ENCODE results near the gene IL1RAPL2.
"Not testable (repeated sequence)": the region's sequence is repeated elsewhere in the genome, so short reads cannot be mapped to it uniquely, and the experiment has no call there.

The IL1RAPL2 gene

GRCh38 chrX:104618106-104618895 lies 52.3 kb downstream of the IL1RAPL2 start:
- H3K4me1 ChIP-seq (ENCODE audit: control insufficient read depth, low read depth, low read length), result no peaks in the 10 kb centered on the region
- H3K27me3 ChIP-seq (ENCODE audit: control insufficient read depth, insufficient read depth, low read length), result no peaks in the 10 kb centered on the region
- H3K27ac ChIP-seq (ENCODE audit: low read length), result no peak overlapping the region
- H3K9ac ChIP-seq (ENCODE audit: low read length), result no peak overlapping the region
- no peaks in the 10 kb centered on the region for H3K36me3 ChIP-seq (ENCODE audit: control insufficient read depth, low read depth, low read length)
- H3K9me3 ChIP-seq (ENCODE audit: control insufficient read depth, low read depth, low read length), result no peaks in the 10 kb centered on the region
- no peak overlapping the region for H3K4me3 ChIP-seq (ENCODE audit: low read length)

DNA sequence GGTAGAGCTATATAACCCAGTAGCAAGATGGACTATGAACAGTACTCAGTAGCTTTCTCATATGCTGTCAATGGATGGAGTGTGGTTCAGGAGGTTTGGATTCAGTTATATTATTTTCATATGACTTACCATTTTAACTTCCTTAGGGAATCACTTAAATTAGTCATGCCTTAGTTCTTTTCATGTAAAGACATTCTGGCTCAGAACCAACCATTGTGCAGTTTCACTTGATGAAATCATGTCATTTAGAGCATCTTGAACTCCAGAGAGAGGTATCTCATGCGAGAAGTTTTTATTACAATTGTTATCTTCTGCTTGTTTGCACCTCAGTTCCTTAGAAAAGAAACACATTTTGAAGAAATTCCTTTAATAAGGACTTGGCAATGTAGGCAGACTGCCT lies 55.8 kb downstream of the IL1RAPL2 start:
- Histone ChIP-seq H3K4me3 (ENCODE audit: low read length) (no peak overlapping the region), H3K27me3 (ENCODE audit: control insufficient read depth, insufficient read depth, low read length) (no peaks in the 10 kb centered on the region), H3K9me3 (ENCODE audit: control insufficient read depth, low read depth, low read length) (no peaks in the 10 kb centered on the region), H3K9ac (ENCODE audit: low read length) (no peak overlapping the region), H3K27ac (ENCODE audit: low read length) (no peak overlapping the region), H3K36me3 (ENCODE audit: control insufficient read depth, low read depth, low read length) (no peaks in the 10 kb centered on the region), H3K4me1 (ENCODE audit: control insufficient read depth, low read depth, low read length) (no peaks in the 10 kb centered on the region)

DNA sequence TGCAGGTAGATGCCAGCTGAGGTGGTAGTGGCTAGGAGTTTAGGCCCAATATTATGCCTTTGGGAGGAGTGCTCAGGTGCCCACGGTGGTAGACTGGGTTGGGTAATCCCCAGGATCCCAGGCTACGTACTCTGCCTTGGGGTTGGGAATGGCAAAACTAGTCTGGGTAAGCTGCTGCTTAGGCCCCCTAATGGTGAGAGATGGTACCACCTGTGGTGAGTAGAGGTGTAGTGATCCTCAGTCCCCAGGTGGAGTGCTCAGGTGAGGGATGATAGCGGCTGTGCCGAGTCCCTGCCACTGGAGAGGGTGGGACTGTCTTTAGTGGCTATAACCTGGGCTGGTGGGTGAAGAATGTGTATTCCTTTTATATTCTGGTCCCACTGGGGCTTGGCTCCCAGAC lies 75.2 kb downstream of the IL1RAPL2 start:
- Histone ChIP-seq H3K4me3 (ENCODE audit: low read length) (no peak overlapping the region), H3K4me1 (ENCODE audit: control insufficient read depth, low read depth, low read length) (no peaks in the 10 kb centered on the region), H3K27ac (ENCODE audit: low read length) (no peak overlapping the region), H3K36me3 (ENCODE audit: control insufficient read depth, low read depth, low read length) (no peaks in the 10 kb centered on the region), H3K9me3 (ENCODE audit: control insufficient read depth, low read depth, low read length) (peaks cover 4% of the 10 kb centered on the region), H3K9ac (ENCODE audit: low read length) (no peak overlapping the region), H3K27me3 (ENCODE audit: control insufficient read depth, insufficient read depth, low read length) (no peaks in the 10 kb centered on the region)

DNA sequence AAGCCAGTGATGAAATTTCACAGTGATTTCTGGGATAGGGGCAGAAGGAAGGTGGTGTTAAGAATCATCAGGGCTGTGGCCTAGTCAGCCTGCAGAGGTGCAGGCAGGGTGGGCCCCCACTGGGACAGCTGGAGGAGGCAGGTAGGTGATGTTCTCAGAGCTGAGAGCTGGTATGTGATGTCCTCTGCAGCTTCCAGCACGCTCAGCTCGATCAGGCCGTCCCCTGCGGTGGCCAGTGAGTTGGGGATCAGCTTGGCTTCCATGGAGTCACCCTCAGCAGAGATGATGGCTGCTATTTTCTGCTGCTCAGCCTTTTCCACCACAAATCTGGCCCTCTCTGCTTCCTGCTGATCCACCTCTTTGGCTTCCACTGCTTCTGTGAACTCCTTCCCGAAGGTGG lies 81.1 kb downstream of the IL1RAPL2 start:
- Histone ChIP-seq H3K4me3 (ENCODE audit: low read length) (no peak overlapping the region), H3K36me3 (ENCODE audit: control insufficient read depth, low read depth, low read length) (no peaks in the 10 kb centered on the region), H3K4me1 (ENCODE audit: control insufficient read depth, low read depth, low read length) (no peaks in the 10 kb centered on the region), H3K9me3 (ENCODE audit: control insufficient read depth, low read depth, low read length) (no peaks in the 10 kb centered on the region), H3K27me3 (ENCODE audit: control insufficient read depth, insufficient read depth, low read length) (no peaks in the 10 kb centered on the region), H3K9ac (ENCODE audit: low read length) (no peak overlapping the region), H3K27ac (ENCODE audit: low read length) (no peak overlapping the region)

DNA sequence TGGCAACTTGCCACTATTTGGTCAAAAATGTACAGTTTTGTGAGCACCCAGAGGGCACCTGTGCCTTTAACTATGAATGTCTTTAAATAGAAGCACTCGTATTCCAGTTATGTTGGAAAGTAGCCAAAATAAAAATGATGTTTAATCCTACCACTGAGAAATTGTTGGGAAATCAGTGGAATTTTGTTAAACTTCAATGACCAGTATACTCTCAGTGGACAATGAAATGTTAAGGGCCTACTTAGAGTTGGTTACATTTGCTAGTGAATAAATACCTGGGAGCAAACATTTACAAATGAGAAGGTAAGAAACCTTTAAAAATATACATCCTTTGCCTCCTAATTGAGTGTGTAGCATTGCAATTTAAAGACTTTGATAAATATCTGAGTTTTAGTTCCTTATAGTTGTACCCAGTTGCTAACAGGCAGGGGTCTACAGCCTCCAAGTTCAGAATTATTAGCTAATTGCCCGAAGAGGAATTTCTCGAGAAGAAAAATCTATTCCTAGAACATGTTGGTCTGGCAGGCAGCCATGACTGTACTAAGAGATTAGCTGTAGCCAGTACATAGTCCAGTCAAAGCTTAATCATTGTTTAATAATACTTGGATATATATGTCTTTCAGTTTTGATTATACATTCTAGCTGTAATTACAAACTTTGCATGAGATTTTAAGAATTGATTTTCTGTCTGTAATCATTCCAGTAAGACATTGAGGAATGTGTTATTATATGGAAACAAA lies 93.2 kb downstream of the IL1RAPL2 start:
- H3K27ac ChIP-seq (ENCODE audit: low read length), result no peak overlapping the region
- no peaks in the 10 kb centered on the region for H3K9me3 ChIP-seq (ENCODE audit: control insufficient read depth, low read depth, low read length)
- peaks cover 5% of the 10 kb centered on the region for H3K4me1 ChIP-seq (ENCODE audit: control insufficient read depth, low read depth, low read length)
- H3K4me3 ChIP-seq (ENCODE audit: low read length), result no peak overlapping the region
- H3K27me3 ChIP-seq (ENCODE audit: control insufficient read depth, insufficient read depth, low read length), result no peaks in the 10 kb centered on the region
- H3K36me3 ChIP-seq (ENCODE audit: control insufficient read depth, low read depth, low read length), result no peaks in the 10 kb centered on the region
- no peak overlapping the region for H3K9ac ChIP-seq (ENCODE audit: low read length)

DNA sequence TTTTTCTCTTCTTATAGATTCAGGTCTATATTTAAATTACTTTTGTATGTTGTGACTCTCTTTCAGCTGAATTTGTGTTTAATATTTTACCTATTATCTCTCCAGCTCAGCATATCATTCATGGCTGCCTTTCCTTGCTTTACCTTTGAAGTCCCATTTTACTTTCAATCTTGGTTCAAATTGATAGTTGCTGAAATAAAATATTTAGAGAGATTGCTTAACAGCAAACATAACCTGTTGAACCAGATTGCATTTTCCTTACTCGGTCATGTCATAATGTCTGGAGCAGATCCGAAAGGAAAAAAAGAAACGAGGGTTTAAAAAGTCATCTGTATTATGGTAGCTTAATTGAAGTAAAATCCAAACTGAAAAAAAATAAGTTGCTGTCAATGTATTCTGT lies 94.1 kb downstream of the IL1RAPL2 start:
- no peak overlapping the region for H3K4me3 ChIP-seq (ENCODE audit: low read length)
- no peaks in the 10 kb centered on the region for H3K27me3 ChIP-seq (ENCODE audit: control insufficient read depth, insufficient read depth, low read length)
- no peak overlapping the region for H3K9ac ChIP-seq (ENCODE audit: low read length)
- H3K36me3 ChIP-seq (ENCODE audit: control insufficient read depth, low read depth, low read length), result no peaks in the 10 kb centered on the region
- H3K27ac ChIP-seq (ENCODE audit: low read length), result no peak overlapping the region
- no peaks in the 10 kb centered on the region for H3K9me3 ChIP-seq (ENCODE audit: control insufficient read depth, low read depth, low read length)
- peaks cover 5% of the 10 kb centered on the region for H3K4me1 ChIP-seq (ENCODE audit: control insufficient read depth, low read depth, low read length)

DNA sequence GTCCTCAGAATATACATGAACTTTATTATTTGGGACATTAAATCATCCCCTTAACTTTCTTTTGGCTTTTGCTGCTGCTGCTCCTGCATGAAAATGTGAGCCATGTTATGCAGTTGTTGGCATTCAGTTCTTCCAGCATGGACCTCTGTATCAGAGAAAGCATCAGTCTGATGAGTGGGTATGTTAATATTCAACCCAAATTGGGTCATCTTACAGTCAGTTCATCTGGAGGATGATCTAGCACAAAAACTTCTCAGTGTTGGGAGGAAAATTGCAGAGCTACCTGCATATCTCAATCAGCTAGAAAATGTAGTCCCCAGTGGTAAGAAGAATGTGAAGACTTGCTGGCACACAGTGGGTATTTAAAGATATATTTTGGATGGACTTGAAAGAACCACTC lies 96.7 kb downstream of the IL1RAPL2 start:
- no peak overlapping the region for H3K4me3 ChIP-seq (ENCODE audit: low read length)
- H3K27me3 ChIP-seq (ENCODE audit: control insufficient read depth, insufficient read depth, low read length), result no peaks in the 10 kb centered on the region
- peaks cover 5% of the 10 kb centered on the region for H3K4me1 ChIP-seq (ENCODE audit: control insufficient read depth, low read depth, low read length)
- no peaks in the 10 kb centered on the region for H3K9me3 ChIP-seq (ENCODE audit: control insufficient read depth, low read depth, low read length)
- no peak overlapping the region for H3K9ac ChIP-seq (ENCODE audit: low read length)
- H3K27ac ChIP-seq (ENCODE audit: low read length), result no peak overlapping the region
- H3K36me3 ChIP-seq (ENCODE audit: control insufficient read depth, low read depth, low read length), result no peaks in the 10 kb centered on the region

- no peaks in the 10 kb centered on the region for H3K9me3 ChIP-seq (ENCODE audit: control insufficient read depth, low read depth, low read length)
Observed at GRCh38 chrX:104665691-104666090, 99.7 kb downstream of the IL1RAPL2 start.

DNA sequence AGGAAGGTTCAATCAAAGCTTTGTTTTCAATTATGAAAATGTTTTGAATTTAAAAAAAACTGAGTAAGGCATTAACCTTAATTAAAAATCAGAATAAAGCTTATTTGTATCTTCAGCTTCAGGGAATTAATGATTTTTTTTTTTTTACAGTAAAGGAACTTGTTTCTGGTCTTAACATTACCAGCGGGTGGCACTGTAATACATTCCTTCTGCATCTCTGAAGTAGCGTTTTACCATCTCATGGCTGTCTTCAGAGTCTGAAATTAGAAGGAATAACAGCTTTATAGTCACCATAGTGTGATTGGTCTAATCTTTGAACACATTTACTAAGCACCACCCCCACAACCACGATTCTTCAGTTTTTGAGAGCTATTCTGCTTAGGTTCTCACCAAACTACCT lies 102.6 kb downstream of the IL1RAPL2 start:
- H3K27ac ChIP-seq (ENCODE audit: low read length), result no peak overlapping the region
- H3K4me3 ChIP-seq (ENCODE audit: low read length), result no peak overlapping the region
- H3K4me1 ChIP-seq (ENCODE audit: control insufficient read depth, low read depth, low read length), result no peaks in the 10 kb centered on the region
- H3K9ac ChIP-seq (ENCODE audit: low read length), result no peak overlapping the region
- no peaks in the 10 kb centered on the region for H3K36me3 ChIP-seq (ENCODE audit: control insufficient read depth, low read depth, low read length)
- no peaks in the 10 kb centered on the region for H3K27me3 ChIP-seq (ENCODE audit: control insufficient read depth, insufficient read depth, low read length)
- H3K9me3 ChIP-seq (ENCODE audit: control insufficient read depth, low read depth, low read length), result no peaks in the 10 kb centered on the region

More at GRCh38 chrX:104665691-104666090, 99.7 kb downstream of the IL1RAPL2 start:
- no peak overlapping the region for H3K9ac ChIP-seq (ENCODE audit: low read length)
- H3K27ac ChIP-seq (ENCODE audit: low read length), result no peak overlapping the region
- H3K27me3 ChIP-seq (ENCODE audit: control insufficient read depth, insufficient read depth, low read length), result no peaks in the 10 kb centered on the region
- H3K36me3 ChIP-seq (ENCODE audit: control insufficient read depth, low read depth, low read length), result no peaks in the 10 kb centered on the region
- no peak overlapping the region for H3K4me3 ChIP-seq (ENCODE audit: low read length)
- H3K4me1 ChIP-seq (ENCODE audit: control insufficient read depth, low read depth, low read length), result no peaks in the 10 kb centered on the region

DNA sequence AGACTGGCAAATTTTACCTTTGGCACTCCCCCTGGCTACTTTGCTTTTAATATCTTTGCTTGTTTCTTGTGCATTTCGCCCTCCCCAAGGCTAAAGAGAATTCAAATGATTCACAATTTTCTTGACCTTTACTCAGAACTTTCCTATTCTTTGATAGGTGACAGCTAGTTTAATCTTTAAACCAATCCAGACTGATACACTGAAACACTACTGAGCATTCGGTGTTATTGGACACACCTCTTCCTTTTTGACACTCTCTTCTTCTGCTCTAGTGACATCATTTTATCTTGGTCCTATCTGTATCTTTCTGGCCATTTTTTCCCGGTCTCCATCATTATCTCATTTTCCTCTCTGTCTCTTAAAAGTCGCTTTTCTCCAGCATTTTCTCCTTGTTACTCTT lies 103.1 kb downstream of the IL1RAPL2 start:
- no peaks in the 10 kb centered on the region for H3K27me3 ChIP-seq (ENCODE audit: control insufficient read depth, insufficient read depth, low read length)
- H3K27ac ChIP-seq (ENCODE audit: low read length), result no peak overlapping the region
- H3K9ac ChIP-seq (ENCODE audit: low read length), result no peak overlapping the region
- no peaks in the 10 kb centered on the region for H3K4me1 ChIP-seq (ENCODE audit: control insufficient read depth, low read depth, low read length)
- no peaks in the 10 kb centered on the region for H3K36me3 ChIP-seq (ENCODE audit: control insufficient read depth, low read depth, low read length)
- H3K9me3 ChIP-seq (ENCODE audit: control insufficient read depth, low read depth, low read length), result no peaks in the 10 kb centered on the region
- H3K4me3 ChIP-seq (ENCODE audit: low read length), result no peak overlapping the region

DNA sequence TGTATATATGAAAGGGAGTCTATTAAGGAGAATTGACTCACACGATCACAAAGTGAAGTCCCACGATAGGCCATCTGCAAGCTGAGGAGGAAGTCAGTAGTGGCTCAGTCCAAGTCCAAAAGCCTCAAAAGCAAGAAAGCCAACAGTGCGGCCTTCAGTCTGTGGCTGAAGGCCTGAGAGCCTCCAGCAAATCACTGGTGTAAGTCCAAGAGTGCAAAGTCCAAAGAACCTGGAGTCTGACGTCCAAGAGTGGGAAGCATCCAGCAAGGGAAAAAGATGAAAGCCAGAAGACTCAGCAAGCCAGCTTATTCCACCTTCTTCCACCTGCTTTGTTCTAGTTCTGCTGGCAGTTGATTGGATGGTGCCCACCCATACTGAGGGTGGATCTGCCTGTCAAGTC lies 104.1 kb downstream of the IL1RAPL2 start:
- H3K27me3 ChIP-seq (ENCODE audit: control insufficient read depth, insufficient read depth, low read length), result no peaks in the 10 kb centered on the region
- H3K9ac ChIP-seq (ENCODE audit: low read length), result no peak overlapping the region
- H3K4me1 ChIP-seq (ENCODE audit: control insufficient read depth, low read depth, low read length), result no peaks in the 10 kb centered on the region
- H3K4me3 ChIP-seq (ENCODE audit: low read length), result no peak overlapping the region
- no peaks in the 10 kb centered on the region for H3K9me3 ChIP-seq (ENCODE audit: control insufficient read depth, low read depth, low read length)
- H3K36me3 ChIP-seq (ENCODE audit: control insufficient read depth, low read depth, low read length), result no peaks in the 10 kb centered on the region
- no peak overlapping the region for H3K27ac ChIP-seq (ENCODE audit: low read length)

DNA sequence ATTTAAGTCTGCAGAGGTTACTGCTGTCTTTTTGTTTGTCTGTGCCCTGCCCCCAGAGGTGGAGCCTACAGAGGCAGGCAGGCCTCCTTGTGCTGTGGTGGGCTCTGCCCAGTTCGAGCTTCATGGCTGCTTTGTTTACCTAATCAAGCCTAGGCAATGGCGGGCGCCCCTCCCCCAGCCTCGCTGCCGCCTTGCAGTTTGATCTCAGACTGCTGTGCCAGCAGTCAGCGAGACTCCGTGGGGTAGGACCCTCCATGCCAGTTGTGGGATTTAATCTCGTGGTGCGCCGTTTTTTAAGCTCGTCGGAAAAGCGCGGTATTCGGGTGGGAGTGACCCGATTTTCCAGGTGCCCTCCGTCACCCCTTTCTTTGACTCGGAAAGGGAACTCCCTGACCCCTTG lies 111.5 kb downstream of the IL1RAPL2 start:
- H3K9me3 ChIP-seq (ENCODE audit: control insufficient read depth, low read depth, low read length), result not testable (repeated sequence)

More for the DNA sequence above, 111.5 kb downstream of the IL1RAPL2 start:
- not testable (repeated sequence) for H3K27ac ChIP-seq (ENCODE audit: low read length); H3K4me3 ChIP-seq (ENCODE audit: low read length); H3K27me3 ChIP-seq (ENCODE audit: control insufficient read depth, insufficient read depth, low read length); H3K9ac ChIP-seq (ENCODE audit: low read length); H3K36me3 ChIP-seq (ENCODE audit: control insufficient read depth, low read depth, low read length)
- peaks cover 14% of the 10 kb centered on the region for H3K4me1 ChIP-seq (ENCODE audit: control insufficient read depth, low read depth, low read length)
